ENCODE results near the gene NUSAP1. TPM values are rescaled to one million over a fixed set of nuclear protein-coding genes. Genes with fewer than 3 reads are reported as not detected.

Gene NUSAP1
- total RNA-seq, 2 experiments from 2014 or later: 293 to 411 TPM

DNA sequence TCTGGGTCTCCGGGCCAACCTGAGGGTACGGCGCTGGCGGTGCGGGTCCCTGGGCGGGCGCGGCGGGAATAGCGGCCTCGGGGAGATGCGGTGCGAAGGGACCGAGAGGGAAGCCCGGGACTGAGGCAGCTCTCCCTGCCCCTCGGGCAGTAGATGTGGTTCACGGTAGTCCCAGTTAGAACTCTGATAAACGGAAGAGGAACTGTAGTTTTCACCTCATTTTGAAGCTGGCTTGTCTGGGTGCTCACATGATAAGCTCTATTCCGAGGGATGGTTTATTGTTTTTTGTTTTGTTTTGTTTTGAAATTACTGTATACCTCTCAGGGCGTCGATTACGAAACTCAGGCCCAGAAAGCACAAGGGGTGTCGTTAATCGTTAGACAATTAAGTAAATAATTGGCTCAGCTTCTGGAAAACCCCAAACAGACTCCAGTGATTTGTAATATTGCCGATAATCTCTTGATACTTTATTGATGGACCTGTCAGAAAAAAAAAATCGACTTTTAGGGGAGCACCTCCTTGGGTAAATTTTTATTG, 413 bp downstream of the NUSAP1 start:
- intact Hi-C loops (cut with micrococcal nuclease; ENCODE audit: unreplicated experiment): loop anchor here (2.0 to 10.0 kb wide), 4 partner anchors 70 to 768 kb away; partner anchors contain the start of genes CCDC32, CHAC1, INO80 and NDUFAF1
- peaks cover 6% of the 10 kb centered on the region; the same call in 1 of the 2 replicates for H4K20me1 ChIP-seq (ENCODE audit: insufficient read depth, low read length)
- H3K27ac ChIP-seq (ENCODE audit: low read depth, low read length, poor library complexity, severe bottlenecking): peak overlapping the region; percentile 90
- peak; percentile 74 for DNase-seq (ENCODE audit: low spot score)
- peaks cover 28% of the 10 kb centered on the region for H3K4me1 ChIP-seq (ENCODE audit: insufficient read depth, low read length, poor library complexity, severe bottlenecking)
- H2AFZ ChIP-seq (ENCODE audit: low read length): peak overlapping the region; percentile 40; the same call in 1 of the 2 replicates
- TSS peak; percentile 89 for BruUV-seq (replicated peaks)
- TF ChIP-seq CTCF (conservative IDR thresholded peaks at IDR 0.05; ENCODE audit: low read length): no peak; the same call in 1 of the 2 replicates
- TF ChIP-seq EZH2phosphoT487 (IDR thresholded peaks at IDR 0.05; ENCODE audit: borderline replicate concordance, low read depth, low read length): no peak
- H3K9me3 ChIP-seq (ENCODE audit: low read length): no peaks in the 10 kb centered on the region
- POLR2A ChIA-PET: interaction anchor here (0.6 to 2.1 kb wide), 7 partner anchors 10 to 937 kb away, joined by 3 to 8 read pairs (median 3); partner anchors contain the start of genes CCDC32 and CHP1
- peaks cover 45% of the 10 kb centered on the region for H3K36me3 ChIP-seq (ENCODE audit: insufficient read depth, low read length)
- H3K79me2 ChIP-seq (ENCODE audit: insufficient read depth, low read depth, low read length): peaks cover 66% of the 10 kb centered on the region
- H3K4me2 ChIP-seq (ENCODE audit: low read length): peak overlapping the region; percentile 72
- peak overlapping the region; percentile 79 for H3K4me3 ChIP-seq (ENCODE audit: low read depth, low read length, poor library complexity, severe bottlenecking)
- H3K9me2 ChIP-seq (ENCODE audit: insufficient read depth, low read length): no peaks in the 10 kb centered on the region
- CTCF ChIA-PET (ENCODE audit: unreplicated experiment): no interaction called here

DNA sequence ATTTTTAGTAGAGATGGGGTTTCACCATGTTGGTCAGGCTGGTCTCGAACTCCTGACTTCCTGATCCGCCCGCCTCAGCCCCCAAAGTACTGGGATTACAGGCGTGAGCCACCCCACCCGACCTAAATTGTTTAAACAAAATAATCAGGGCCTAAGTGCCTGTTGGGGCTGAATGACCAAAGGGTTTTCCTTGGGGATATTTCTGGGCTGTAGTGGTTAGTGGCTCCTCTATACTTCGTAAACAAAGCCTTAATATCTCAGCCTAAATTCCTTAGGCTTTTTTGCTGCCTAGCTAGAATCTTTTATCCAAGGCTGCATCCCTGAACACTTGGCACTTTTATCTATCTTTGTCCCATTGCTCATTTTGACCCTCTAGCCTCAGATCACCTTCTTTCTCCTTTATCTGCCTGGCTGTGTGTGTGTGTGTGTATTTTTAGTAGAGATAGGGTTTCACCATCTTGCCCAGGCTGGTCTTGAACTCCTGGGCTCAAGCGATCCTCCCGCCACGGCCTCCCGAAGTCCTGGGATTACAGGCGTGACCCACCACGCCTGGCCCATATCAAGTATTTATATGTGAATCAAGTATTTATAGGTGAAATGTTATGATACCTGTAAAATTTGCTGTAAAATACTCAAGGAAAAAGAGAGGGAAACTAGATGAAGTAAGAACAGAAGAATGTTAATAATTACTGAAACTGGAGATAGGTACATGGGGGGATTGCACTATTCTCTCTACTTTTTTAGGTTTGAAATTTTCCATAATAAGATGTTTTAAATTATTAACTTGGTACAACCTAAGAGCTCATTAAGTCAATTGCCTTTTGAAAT, 1.8 kb downstream of the NUSAP1 start:
- peaks cover 80% of the 10 kb centered on the region for H3K79me2 ChIP-seq (ENCODE audit: insufficient read depth, low read depth, low read length)
- peaks cover 48% of the 10 kb centered on the region for H3K36me3 ChIP-seq (ENCODE audit: insufficient read depth, low read length)
- DNase-seq (ENCODE audit: low spot score): peak; percentile 11
- peaks cover 10% of the 10 kb centered on the region; the same call in 1 of the 2 replicates for H4K20me1 ChIP-seq (ENCODE audit: insufficient read depth, low read length)
- H3K4me3 ChIP-seq (ENCODE audit: low read depth, low read length, poor library complexity, severe bottlenecking): peak overlapping the region; percentile 79
- no peak for TF ChIP-seq EZH2phosphoT487 (IDR thresholded peaks at IDR 0.05; ENCODE audit: borderline replicate concordance, low read depth, low read length)
- no peak for TF ChIP-seq CTCF (conservative IDR thresholded peaks at IDR 0.05; ENCODE audit: low read length)
- H3K9me2 ChIP-seq (ENCODE audit: insufficient read depth, low read length): no peaks in the 10 kb centered on the region
- no peaks in the 10 kb centered on the region for H3K9me3 ChIP-seq (ENCODE audit: low read length)
- CTCF ChIA-PET (ENCODE audit: unreplicated experiment): no interaction called here
- POLR2A ChIA-PET: no interaction called here
- peak overlapping the region; percentile 90 for H3K27ac ChIP-seq (ENCODE audit: low read depth, low read length, poor library complexity, severe bottlenecking)
- BruUV-seq (replicated peaks): no TSS peak
- H3K4me1 ChIP-seq (ENCODE audit: insufficient read depth, low read length, poor library complexity, severe bottlenecking): peaks cover 28% of the 10 kb centered on the region
- H2AFZ ChIP-seq (ENCODE audit: low read length): no peak overlapping the region
- H3K4me2 ChIP-seq (ENCODE audit: low read length): peak overlapping the region; percentile 72
- intact Hi-C loops (cut with micrococcal nuclease; ENCODE audit: unreplicated experiment): loop anchor here (5.0 to 10.0 kb wide), 3 partner anchors 217 to 770 kb away; partner anchors contain the start of genes CCDC32, CHAC1, INO80 and RPUSD2

Measured in OCI-LY7 (cell line).